ENCODE data around the gene DEPP1.

Gene DEPP1

GRCh38 chr10:44980309-44981171 lies 1.9 kb upstream of the DEPP1 start:
- DNase-seq (no peak), ATAC-seq (replicated peaks) (no peak)
- no peak overlapping the region for H3K4me3 Mint-ChIP-seq
- H3K4me1 Mint-ChIP-seq (ENCODE audit: low read depth in 2 of 2): no peaks in the 10 kb centered on the region
- peaks cover 0 to 12% of the 10 kb centered on the region in 2 donors for H3K27me3 Mint-ChIP-seq
- no peaks in the 10 kb centered on the region for H3K36me3 Mint-ChIP-seq (ENCODE audit: insufficient read depth)
- H3K27ac Mint-ChIP-seq: peak overlapping the region in 1 of 2 donors; percentile 2
- H3K9me3 Mint-ChIP-seq: no peaks in the 10 kb centered on the region

- H3K36me3 Mint-ChIP-seq (ENCODE audit: insufficient read depth): no peaks in the 10 kb centered on the region
- ATAC-seq (replicated peaks) (no peak), DNase-seq (no peak)
- no peak overlapping the region for H3K27ac Mint-ChIP-seq
- H3K4me3 Mint-ChIP-seq: no peak overlapping the region
- no peaks in the 10 kb centered on the region for H3K9me3 Mint-ChIP-seq
- no peaks in the 10 kb centered on the region for H3K4me1 Mint-ChIP-seq (ENCODE audit: low read depth in 2 of 2)
- H3K27me3 Mint-ChIP-seq: peaks cover 0 to 4% of the 10 kb centered on the region in 2 donors
These were observed 927 bp upstream of the DEPP1 start for GRCh38 chr10:44979281-44980191.

- H3K27ac Mint-ChIP-seq: no peak overlapping the region
- no peak overlapping the region for H3K4me3 Mint-ChIP-seq
- H3K9me3 Mint-ChIP-seq: no peaks in the 10 kb centered on the region
- ATAC-seq (replicated peaks) (no peak), DNase-seq (no peak)
- H3K27me3 Mint-ChIP-seq: no peaks in the 10 kb centered on the region
- no peaks in the 10 kb centered on the region for H3K36me3 Mint-ChIP-seq (ENCODE audit: insufficient read depth)
- H3K4me1 Mint-ChIP-seq (ENCODE audit: low read depth in 2 of 2): peaks cover 0 to 7% of the 10 kb centered on the region in 2 donors
These were observed 418 bp downstream of the DEPP1 start for GRCh38 chr10:44978213-44978569.

GRCh38 chr10:44977287-44978212 lies 1.1 kb downstream of the DEPP1 start:
- Mint-ChIP-seq H3K9me3 (no peaks in the 10 kb centered on the region), H3K27me3 (no peaks in the 10 kb centered on the region), H3K4me3 (no peak overlapping the region), H3K4me1 (ENCODE audit: low read depth in 2 of 2) (peaks cover 0 to 7% of the 10 kb centered on the region in 2 donors), H3K36me3 (ENCODE audit: insufficient read depth) (no peaks in the 10 kb centered on the region), H3K27ac (no peak overlapping the region)
- no peak for DNase-seq
- no peak for ATAC-seq (replicated peaks)

GRCh38 chr10:44976352-44977198 lies 2.0 kb downstream of the DEPP1 start:
- DNase-seq (no peak), ATAC-seq (replicated peaks) (no peak)
- H3K4me1 Mint-ChIP-seq (ENCODE audit: low read depth in 2 of 2): peaks cover 0 to 7% of the 10 kb centered on the region in 2 donors
- no peaks in the 10 kb centered on the region for H3K27me3 Mint-ChIP-seq
- H3K9me3 Mint-ChIP-seq: no peaks in the 10 kb centered on the region
- no peak overlapping the region for H3K4me3 Mint-ChIP-seq
- no peaks in the 10 kb centered on the region for H3K36me3 Mint-ChIP-seq (ENCODE audit: insufficient read depth)
- no peak overlapping the region for H3K27ac Mint-ChIP-seq

- Mint-ChIP-seq H3K4me3 (no peak overlapping the region), H3K4me1 (ENCODE audit: low read depth in 2 of 2) (peaks cover 0 to 7% of the 10 kb centered on the region in 2 donors), H3K27me3 (no peaks in the 10 kb centered on the region), H3K36me3 (ENCODE audit: insufficient read depth) (no peaks in the 10 kb centered on the region), H3K9me3 (no peaks in the 10 kb centered on the region), H3K27ac (no peak overlapping the region)
- ATAC-seq (replicated peaks) (no peak), DNase-seq (no peak)
These were observed 2.9 kb downstream of the DEPP1 start for GRCh38 chr10:44975431-44976331.

- ATAC-seq (replicated peaks) (peak; percentile 98), DNase-seq (peak; percentile 50 to 68 (median 65))
- peaks cover 1 to 7% of the 10 kb centered on the region in 2 donors for H3K4me1 Mint-ChIP-seq (ENCODE audit: low read depth in 2 of 2)
- peak overlapping the region in 1 of 2 donors; percentile 54 for H3K27ac Mint-ChIP-seq
- no peaks in the 10 kb centered on the region for H3K36me3 Mint-ChIP-seq (ENCODE audit: insufficient read depth)
- no peaks in the 10 kb centered on the region for H3K27me3 Mint-ChIP-seq
- H3K9me3 Mint-ChIP-seq: no peaks in the 10 kb centered on the region
- peak overlapping the region; percentile 64 to 68 for H3K4me3 Mint-ChIP-seq
These were observed 3.8 kb downstream of the DEPP1 start for GRCh38 chr10:44974628-44975430.

GRCh38 chr10:44974082-44974627 lies 4.5 kb downstream of the DEPP1 start:
- DNase-seq: no peak
- peaks cover 8 to 13% of the 10 kb centered on the region in 2 donors for H3K4me1 Mint-ChIP-seq (ENCODE audit: low read depth in 2 of 2)
- H3K4me3 Mint-ChIP-seq: peak overlapping the region; percentile 64 to 68
- H3K27ac Mint-ChIP-seq: peak overlapping the region in 1 of 2 donors; percentile 60
- no peak for ATAC-seq (replicated peaks)
- H3K27me3 Mint-ChIP-seq: no peaks in the 10 kb centered on the region
- no peaks in the 10 kb centered on the region for H3K36me3 Mint-ChIP-seq (ENCODE audit: insufficient read depth)
- H3K9me3 Mint-ChIP-seq: no peaks in the 10 kb centered on the region

GRCh38 chr10:44973323-44974081 lies 5.1 kb downstream of the DEPP1 start:
- H3K27ac Mint-ChIP-seq: peak overlapping the region; percentile 5 to 60
- DNase-seq (no peak), ATAC-seq (replicated peaks) (no peak)
- H3K9me3 Mint-ChIP-seq: no peaks in the 10 kb centered on the region
- peak overlapping the region; percentile 22 to 33 for H3K4me3 Mint-ChIP-seq
- peaks cover 15 to 18% of the 10 kb centered on the region in 2 donors for H3K4me1 Mint-ChIP-seq (ENCODE audit: low read depth in 2 of 2)
- no peaks in the 10 kb centered on the region for H3K27me3 Mint-ChIP-seq
- H3K36me3 Mint-ChIP-seq (ENCODE audit: insufficient read depth): no peaks in the 10 kb centered on the region

- H3K27me3 Mint-ChIP-seq: no peaks in the 10 kb centered on the region
- H3K4me1 Mint-ChIP-seq (ENCODE audit: low read depth in 2 of 2): peaks cover 19 to 23% of the 10 kb centered on the region in 2 donors
- ATAC-seq (replicated peaks): no peak
- DNase-seq: no peak
- H3K9me3 Mint-ChIP-seq: no peaks in the 10 kb centered on the region
- H3K4me3 Mint-ChIP-seq: no peak overlapping the region
- peak overlapping the region; percentile 5 to 60 for H3K27ac Mint-ChIP-seq
- no peaks in the 10 kb centered on the region for H3K36me3 Mint-ChIP-seq (ENCODE audit: insufficient read depth)
These were observed 5.7 kb downstream of the DEPP1 start for GRCh38 chr10:44972874-44973306.

Data from effector memory CD8-positive, alpha-beta T cell (primary cell).